Activated naive CD4-positive, alpha-beta T cell treated with anti-CD3 and anti-CD28 coated beads for 36 hours (primary cell): ENCODE measurements around the gene MYL4. TPM values are rescaled to one million over a fixed set of nuclear protein-coding genes. Genes with fewer than 3 reads are reported as not detected.
"Not testable (repeated sequence)": the region's sequence is repeated elsewhere in the genome, so short reads cannot be mapped to it uniquely, and the experiment has no call there.

Source experiments
- CTCF ChIA-PET: fragments of 350-600 bp; sonication (Branson Sonifier 250); formaldehyde crosslinking; loops from one replicate; lab custom pipeline; 2021; ENCODE audit warnings: antibody characterized with exemption; lab: Charles Lee
- DNase-seq: peaks from one replicate; pipeline ENCODE4 v3.0.0-alpha.2; 2020
- H3K27ac Mint-ChIP-seq: one replicate; pipeline ENCODE4 v1.8.0; 2021; ENCODE audit warnings: mild to moderate bottlenecking, mixed read lengths
- H3K27me3 Mint-ChIP-seq: one replicate; pipeline ENCODE4 v1.8.0; 2021; ENCODE audit warnings: low read depth, mixed read lengths
- H3K36me3 Mint-ChIP-seq: one replicate; pipeline ENCODE4 v1.8.0; 2021; ENCODE audit warnings: low read depth, mixed read lengths
- H3K4me1 Mint-ChIP-seq: one replicate; pipeline ENCODE4 v1.8.0; 2021; ENCODE audit warnings: low read depth, mixed read lengths
- H3K4me3 Mint-ChIP-seq: one replicate; pipeline ENCODE4 v1.8.0; 2021; ENCODE audit warnings: mild to moderate bottlenecking, moderate library complexity, mixed read lengths
- H3K9me3 Mint-ChIP-seq: one replicate; pipeline ENCODE4 v1.8.0; 2021; ENCODE audit warnings: mixed read lengths
- intact Hi-C: fragments of 100-400 bp; cut with micrococcal nuclease; formaldehyde crosslinking; loops from one replicate; pipeline ENCODE4 v1.15.1; 2023
- total RNA-seq, 2 experiments: library from RNA; stranded (reverse); gene quantifications; one replicate each; pipeline ENCODE4 v1.2.3, GENCODE V29; 2021

Gene MYL4
- total RNA-seq: not detected

DNA sequence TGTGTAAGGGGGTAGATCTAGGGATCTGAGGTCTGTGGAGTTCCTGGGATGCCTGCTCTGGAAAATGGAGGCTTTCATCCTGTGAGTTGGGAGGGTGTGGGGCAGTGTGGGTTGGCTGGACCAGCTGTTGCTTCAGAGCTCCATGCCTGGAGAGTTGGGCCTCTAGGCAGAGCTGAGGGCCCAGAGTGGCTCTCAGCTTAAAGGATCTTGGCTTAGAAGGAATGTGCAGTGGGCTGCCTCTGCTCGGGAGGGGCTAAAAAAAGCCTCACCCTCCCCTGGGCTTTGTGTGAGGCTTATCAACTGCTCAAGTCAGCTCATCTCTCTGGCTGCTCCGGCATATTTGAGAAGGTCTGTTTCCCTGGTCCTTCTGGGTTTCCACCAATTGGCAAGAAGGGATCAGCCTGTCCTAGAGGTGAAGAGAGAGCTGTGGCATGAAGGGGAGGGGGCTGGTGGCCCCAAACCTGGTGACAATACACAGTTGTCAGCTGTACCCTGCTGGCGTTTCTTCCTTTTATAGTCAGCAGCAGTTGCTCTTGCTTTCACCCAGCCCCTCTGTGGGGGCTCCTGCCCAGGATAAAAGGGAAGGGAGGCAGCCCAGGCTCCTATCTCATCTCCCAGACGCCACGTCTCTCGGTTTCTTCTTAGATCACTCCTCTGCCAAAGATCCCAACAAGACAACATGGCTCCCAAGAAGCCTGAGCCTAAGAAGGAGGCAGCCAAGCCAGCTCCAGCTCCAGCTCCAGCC lies at the start of gene MYL4:
Gene MYL4 (plus strand): TSS at position 605 of the 745 bp plus-strand sequence. CDS start 75 bp downstream, at position 680.
- no peak for DNase-seq
- intact Hi-C loops: loop anchor here (10.0 kb wide), 1 partner anchor 516 kb away; no protein-coding TSS in a partner anchor
- no peaks in the 10 kb centered on the region for H3K9me3 Mint-ChIP-seq
- peaks cover 35% of the 10 kb centered on the region for H3K4me1 Mint-ChIP-seq
- H3K27ac Mint-ChIP-seq: no peak within 1 kb of the TSS
- CTCF ChIA-PET: interaction anchor here (0.6 kb wide), 2 partner anchors 12 to 49 kb away, joined by 4 read pairs; no protein-coding TSS in a partner anchor
- no peak within 1 kb of the TSS for H3K4me3 Mint-ChIP-seq
- no peaks in the 10 kb centered on the region for H3K27me3 Mint-ChIP-seq
- no peaks in the 10 kb centered on the region for H3K36me3 Mint-ChIP-seq

GRCh38 chr17:47162013-47162622 lies 47.0 kb upstream of the MYL4 start:
- H3K27me3 Mint-ChIP-seq: no peaks in the 10 kb centered on the region
- no peak for DNase-seq
- intact Hi-C loops: loop anchor here (2.0 kb wide), 1 partner anchor 43 kb away; no protein-coding TSS in a partner anchor
- H3K4me1 Mint-ChIP-seq: peaks cover 17% of the 10 kb centered on the region
- no peaks in the 10 kb centered on the region for H3K9me3 Mint-ChIP-seq
- CTCF ChIA-PET: no interaction called here
- no peak overlapping the region for H3K4me3 Mint-ChIP-seq
- peak overlapping the region; percentile 2 for H3K27ac Mint-ChIP-seq
- H3K36me3 Mint-ChIP-seq: peaks cover 12% of the 10 kb centered on the region

- Mint-ChIP-seq H3K27ac (no peak overlapping the region), H3K4me1 (peaks cover 17% of the 10 kb centered on the region), H3K9me3 (no peaks in the 10 kb centered on the region), H3K4me3 (no peak overlapping the region), H3K36me3 (peaks cover 17% of the 10 kb centered on the region), H3K27me3 (no peaks in the 10 kb centered on the region)
- CTCF ChIA-PET: no interaction called here
- intact Hi-C loops: no loop called here
- no peak for DNase-seq
These were observed 44.9 kb upstream of the MYL4 start for GRCh38 chr17:47164263-47164662.

DNA sequence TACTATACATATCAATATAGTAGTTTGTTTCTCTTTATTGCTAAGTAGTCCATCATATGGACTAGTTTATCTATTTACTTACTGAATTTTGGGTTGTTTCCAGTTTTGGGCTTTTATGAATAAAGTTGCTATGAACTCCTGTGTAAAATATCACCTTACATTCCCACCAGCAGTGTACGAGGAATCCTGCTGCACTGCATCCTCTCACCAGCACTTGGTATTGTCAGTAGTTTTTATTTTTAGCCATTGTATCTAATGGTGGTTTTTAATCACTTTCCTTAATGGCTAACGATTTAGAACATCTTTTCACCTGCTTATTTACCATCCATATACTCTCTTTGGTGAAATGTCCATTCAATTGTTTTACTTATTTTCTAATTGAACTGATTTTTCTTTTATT lies 44.0 kb upstream of the MYL4 start:
- H3K4me3 Mint-ChIP-seq: no peak overlapping the region
- intact Hi-C loops: no loop called here
- peaks cover 17% of the 10 kb centered on the region for H3K4me1 Mint-ChIP-seq
- H3K27me3 Mint-ChIP-seq: no peaks in the 10 kb centered on the region
- peaks cover 14% of the 10 kb centered on the region for H3K36me3 Mint-ChIP-seq
- H3K9me3 Mint-ChIP-seq: no peaks in the 10 kb centered on the region
- H3K27ac Mint-ChIP-seq: no peak overlapping the region
- DNase-seq: no peak
- CTCF ChIA-PET: no interaction called here

DNA sequence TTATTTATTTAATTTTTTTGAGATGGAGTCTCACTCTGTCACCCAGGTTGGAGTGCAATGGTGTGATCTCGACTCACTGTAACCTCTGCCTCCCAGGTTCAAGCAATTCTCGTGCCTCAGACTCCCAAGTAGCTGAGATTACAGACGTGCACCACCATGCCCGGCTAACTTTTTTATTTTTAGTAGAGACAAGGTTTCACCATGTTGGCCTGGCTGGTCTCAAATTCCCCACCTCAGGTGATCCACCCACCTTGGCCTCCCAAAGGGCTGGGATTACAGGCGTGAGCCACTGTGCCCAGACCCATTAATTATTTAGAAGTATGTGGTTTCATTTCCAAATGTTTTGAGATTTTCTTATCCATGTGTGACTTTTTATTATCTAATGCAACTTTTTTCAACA lies 42.3 kb upstream of the MYL4 start:
- H3K4me1 Mint-ChIP-seq: peaks cover 17% of the 10 kb centered on the region
- H3K27me3 Mint-ChIP-seq, H3K27ac Mint-ChIP-seq, H3K9me3 Mint-ChIP-seq, intact Hi-C loops, CTCF ChIA-PET, H3K4me3 Mint-ChIP-seq, DNase-seq: not testable (repeated sequence)
- peaks cover 15% of the 10 kb centered on the region for H3K36me3 Mint-ChIP-seq

- CTCF ChIA-PET, H3K4me3 Mint-ChIP-seq, H3K27ac Mint-ChIP-seq, DNase-seq, H3K27me3 Mint-ChIP-seq, intact Hi-C loops, H3K9me3 Mint-ChIP-seq, H3K4me1 Mint-ChIP-seq: not testable (repeated sequence)
- H3K36me3 Mint-ChIP-seq: peaks cover 11% of the 10 kb centered on the region
These were observed 40.3 kb upstream of the MYL4 start for GRCh38 chr17:47168896-47169295.

DNA sequence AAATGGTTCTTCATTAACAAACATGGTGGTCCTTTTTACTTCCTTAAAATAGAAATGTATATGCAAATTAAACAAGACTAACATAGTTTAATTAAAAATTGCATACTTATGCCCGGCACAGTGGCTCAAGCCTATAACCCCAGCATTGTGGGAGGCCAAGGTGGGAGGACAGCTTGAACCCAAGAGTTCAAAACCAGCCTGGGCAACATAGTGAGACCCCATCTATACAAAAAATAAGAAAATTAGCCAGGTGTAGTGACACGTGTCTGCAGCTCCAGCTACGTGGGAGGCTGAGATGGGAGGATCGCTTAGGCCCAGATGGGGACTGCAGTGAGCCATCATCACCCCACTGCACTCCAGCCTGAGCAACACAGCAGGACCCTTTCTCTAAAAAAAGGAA lies 38.4 kb upstream of the MYL4 start:
- Mint-ChIP-seq H3K36me3 (peaks cover 14% of the 10 kb centered on the region), H3K4me3 (no peak overlapping the region), H3K9me3 (no peaks in the 10 kb centered on the region), H3K27me3 (no peaks in the 10 kb centered on the region), H3K4me1 (peaks cover 11% of the 10 kb centered on the region), H3K27ac (no peak overlapping the region)
- intact Hi-C loops: no loop called here
- no peak for DNase-seq
- CTCF ChIA-PET: no interaction called here

DNA sequence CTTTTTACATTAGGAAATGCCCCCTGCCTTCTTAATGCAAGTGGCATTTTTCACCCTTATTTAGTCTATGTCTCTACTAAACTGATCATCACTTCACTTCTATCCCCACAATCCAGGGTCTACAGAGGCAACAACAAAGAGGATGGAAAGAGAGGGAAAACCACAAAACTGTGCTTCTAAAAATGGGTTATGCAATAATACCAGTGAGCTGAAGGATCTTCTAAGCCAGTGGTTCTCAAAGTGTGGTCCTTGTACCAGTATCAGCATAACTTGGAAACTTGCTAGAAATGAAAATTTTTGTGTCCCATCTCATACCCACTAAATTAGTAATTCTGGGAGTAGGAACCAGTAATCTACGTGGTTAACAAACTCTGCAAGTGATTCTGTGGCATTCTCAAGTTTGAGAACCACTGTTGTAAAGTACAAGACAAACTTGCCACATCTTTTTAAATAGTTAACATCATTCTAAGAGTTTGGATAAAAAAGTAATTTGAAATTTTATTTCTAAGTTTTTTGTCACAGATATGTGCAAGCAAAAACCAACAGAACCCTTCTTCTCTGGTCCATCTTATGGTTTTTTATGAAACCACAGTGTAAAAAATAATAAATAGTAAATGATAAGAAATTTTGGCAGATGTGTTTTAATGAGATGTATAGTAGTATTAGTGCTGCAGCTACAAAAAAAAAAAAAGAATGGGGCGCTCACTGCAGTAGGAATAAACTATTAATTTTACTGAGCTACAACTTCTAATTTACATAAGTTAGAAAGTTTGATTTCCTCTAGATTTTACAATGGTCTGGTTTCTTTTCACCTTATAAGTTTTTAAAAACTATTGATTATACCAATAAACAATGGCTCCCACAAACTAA lies 36.2 kb upstream of the MYL4 start:
- intact Hi-C loops: no loop called here
- Mint-ChIP-seq H3K9me3 (no peaks in the 10 kb centered on the region), H3K27me3 (no peaks in the 10 kb centered on the region), H3K4me3 (no peak overlapping the region), H3K36me3 (peaks cover 16% of the 10 kb centered on the region), H3K27ac (no peak overlapping the region), H3K4me1 (peaks cover 25% of the 10 kb centered on the region)
- CTCF ChIA-PET: interaction anchor here (1.0 kb wide), 1 partner anchor 33 kb away, joined by 5 read pairs; no protein-coding TSS in a partner anchor
- no peak for DNase-seq

GRCh38 chr17:47174823-47175222 lies 34.3 kb upstream of the MYL4 start:
- H3K27ac Mint-ChIP-seq, H3K9me3 Mint-ChIP-seq, H3K27me3 Mint-ChIP-seq, intact Hi-C loops, DNase-seq, CTCF ChIA-PET, H3K4me3 Mint-ChIP-seq: not testable (repeated sequence)
- peaks cover 19% of the 10 kb centered on the region for H3K36me3 Mint-ChIP-seq
- peaks cover 28% of the 10 kb centered on the region for H3K4me1 Mint-ChIP-seq

GRCh38 chr17:47176389-47176826 lies 32.7 kb upstream of the MYL4 start:
- Mint-ChIP-seq H3K9me3 (no peaks in the 10 kb centered on the region), H3K4me3 (no peak overlapping the region), H3K27ac (no peak overlapping the region), H3K36me3 (peaks cover 24% of the 10 kb centered on the region), H3K4me1 (peaks cover 34% of the 10 kb centered on the region), H3K27me3 (no peaks in the 10 kb centered on the region)
- intact Hi-C loops: no loop called here
- no peak for DNase-seq
- CTCF ChIA-PET: no interaction called here

GRCh38 chr17:47177261-47177660 lies 31.9 kb upstream of the MYL4 start:
- Mint-ChIP-seq H3K9me3 (no peaks in the 10 kb centered on the region), H3K36me3 (peaks cover 24% of the 10 kb centered on the region), H3K4me3 (no peak overlapping the region), H3K27me3 (no peaks in the 10 kb centered on the region), H3K4me1 (peaks cover 34% of the 10 kb centered on the region), H3K27ac (no peak overlapping the region)
- intact Hi-C loops: no loop called here
- DNase-seq: no peak
- CTCF ChIA-PET: no interaction called here

DNA sequence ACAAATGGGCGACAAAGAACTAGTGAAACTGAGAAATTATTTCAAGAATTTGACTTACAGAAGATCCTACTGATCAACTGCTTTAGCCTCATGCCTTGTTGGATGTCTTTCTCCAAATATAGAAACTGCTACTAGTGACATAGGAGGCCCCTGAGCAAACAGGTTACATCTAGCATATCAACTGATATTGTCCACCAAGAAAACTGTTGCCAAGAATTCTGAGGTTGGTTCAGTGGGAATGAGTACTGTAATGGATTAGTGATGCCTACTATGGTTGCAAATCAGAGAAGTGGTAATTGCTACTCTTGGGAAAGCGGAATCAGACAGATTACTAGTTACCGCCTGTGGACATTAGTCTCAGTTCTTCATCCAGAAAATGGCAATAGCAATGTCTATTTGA lies 30.0 kb upstream of the MYL4 start:
- Mint-ChIP-seq H3K9me3 (no peaks in the 10 kb centered on the region), H3K27ac (no peak overlapping the region), H3K4me1 (peaks cover 34% of the 10 kb centered on the region), H3K27me3 (no peaks in the 10 kb centered on the region), H3K4me3 (no peak overlapping the region), H3K36me3 (peaks cover 25% of the 10 kb centered on the region)
- no peak for DNase-seq
- CTCF ChIA-PET: no interaction called here
- intact Hi-C loops: no loop called here
